ENCODE data around the gene SEMA6A. TPM values are rescaled to one million over a fixed set of nuclear protein-coding genes. Genes with fewer than 3 reads are reported as not detected.

SEMA6A gene
- total and polyA plus RNA-seq, 10 of the 15 experiments (the other 5 are each of a cell fraction or from before 2014, with no cell fraction given) = 0.16 to 10.2 (median 1.1) TPM

GRCh38 chr5:116395631-116396203, 178.9 kb downstream of the SEMA6A start:
- FAIRE-seq (no peak), DNase-seq (ENCODE audit: low read depth, low spot score) (no peak), ATAC-seq (no peak)
- H2AFZ ChIP-seq (ENCODE audit: control insufficient read depth, low read depth, low read length) = no peak overlapping the region
- in situ Hi-C loops (cut with MboI) = no loop called here
- SMC1A ChIA-PET (ENCODE audit: uncharacterized antibody, unreplicated experiment) = interaction anchor here (1.3 kb wide), 1 partner anchor 21 kb away, joined by 5 read pairs; no protein-coding TSS in a partner anchor
- no peaks in the 10 kb centered on the region for H3K36me3 ChIP-seq (ENCODE audit: control insufficient read depth in 2 of 2, insufficient read depth in 2 of 2, low read length in 1 of 2)
- intact Hi-C loops (cut with micrococcal nuclease; ENCODE audit: unreplicated experiment) = no loop called here
- no peak overlapping the region for H3K4me2 ChIP-seq (ENCODE audit: control insufficient read depth, insufficient read depth)
- H3K9me3 ChIP-seq (replicated peaks; ENCODE audit: control insufficient read depth, insufficient read depth, low read length) = no peaks in the 10 kb centered on the region
- H3K4me1 ChIP-seq (ENCODE audit: control insufficient read depth, insufficient read depth, low read length) = no peaks in the 10 kb centered on the region
- H4K20me1 ChIP-seq (ENCODE audit: control insufficient read depth, insufficient read depth) = no peaks in the 10 kb centered on the region
- RAD21 ChIA-PET (ENCODE audit: unreplicated experiment) = interaction anchor here (0.6 kb wide), 1 partner anchor 137 kb away, joined by 3 read pairs; no protein-coding TSS in a partner anchor
- CTCF ChIA-PET = no interaction called here
- POLR2A ChIA-PET = interaction anchor here (0.6 to 0.7 kb wide), 2 partner anchors 74 to 699 kb away, joined by 3 to 4 read pairs; no protein-coding TSS in a partner anchor
- H3K27me3 ChIP-seq (replicated peaks in 1 of 2; ENCODE audit: control insufficient read depth in 2 of 2, insufficient read depth in 2 of 2, low read length in 1 of 2) = no peaks in the 10 kb centered on the region
- TF ChIP-seq RB1 (IDR thresholded peaks at IDR 0.05; ENCODE audit: borderline replicate concordance) = no peak
- no peak for TF ChIP-seq MYC (IDR thresholded peaks at IDR 0.05; ENCODE audit: insufficient read depth, insufficient read length, insufficient replicate concordance, low read length, severe bottlenecking)
- TF ChIP-seq RAD21 (IDR thresholded peaks at IDR 0.05; ENCODE audit: insufficient read depth, low read depth, low read length) = no peak
- no peak for TF ChIP-seq EED (IDR thresholded peaks at IDR 0.05; ENCODE audit: low read depth)
- no peak for TF ChIP-seq SP1 (IDR thresholded peaks at IDR 0.05; ENCODE audit: low read depth, low read length)
- TF ChIP-seq RUNX3 (IDR thresholded peaks at IDR 0.05; ENCODE audit: low read length) = no peak
- no peak for TF ChIP-seq PBX3 (IDR thresholded peaks at IDR 0.05; ENCODE audit: insufficient replicate concordance, low read depth, low read length)
- TF ChIP-seq SMAD1 (IDR thresholded peaks at IDR 0.05; ENCODE audit: low read depth, partially characterized antibody) = no peak
- TF ChIP-seq HDAC6 (IDR thresholded peaks at IDR 0.05; ENCODE audit: unreplicated experiment) = no peak
- no peak for TF ChIP-seq RELB (IDR thresholded peaks at IDR 0.05; ENCODE audit: low read depth)
- no peak for TF ChIP-seq SIN3A (IDR thresholded peaks at IDR 0.05; ENCODE audit: low read depth, low read length)
- TF ChIP-seq MXI1 (IDR thresholded peaks at IDR 0.05; ENCODE audit: low read depth, low read length) = no peak
- BruUV-seq (replicated peaks) = no TSS peak
- no peaks in the 10 kb centered on the region for H3K79me2 ChIP-seq (ENCODE audit: control insufficient read depth, insufficient read depth, low read length)
- H3K27ac ChIP-seq (ENCODE audit: control insufficient read depth, insufficient read depth) = no peak overlapping the region
- no peak overlapping the region for H3K4me3 ChIP-seq
- H3K9ac ChIP-seq (ENCODE audit: control insufficient read depth, insufficient read depth, low read length) = no peak overlapping the region
- 42% methylated on average over 4 of the region's 4 CpGs for WGBS (ENCODE audit: insufficient coverage, insufficient replicate concordance, low lambda C conversion rate, missing lambda C conversion rate)
